GM10266 (cell line): ENCODE results near the gene PTPRN2.

Source experiments
- DNase-seq: peaks from one replicate; pipeline ENCODE4 v3.0.0; 2012; ENCODE audit errors: extremely low spot score
- CTCF ChIP-seq: IDR thresholded peaks from 2 replicates; pipeline ENCODE4 v1.5.1; 2012; ENCODE audit warnings: mild to moderate bottlenecking, low read depth; ENCODE audit not compliant: control insufficient read depth, insufficient read depth; ENCODE audit errors: missing control alignments

Gene PTPRN2

GRCh38 chr7:157661611-157661975 lies 926.0 kb downstream of the PTPRN2 start:
- TF ChIP-seq CTCF: no peak
- DNase-seq: no peak

- no peak for TF ChIP-seq CTCF
These were observed 926.5 kb downstream of the PTPRN2 start for GRCh38 chr7:157660971-157661610.

GRCh38 chr7:157658851-157659412 lies 928.7 kb downstream of the PTPRN2 start:
- DNase-seq: no peak
- no peak for TF ChIP-seq CTCF

More at GRCh38 chr7:157660971-157661610, 926.5 kb downstream of the PTPRN2 start:
- no peak for DNase-seq

GRCh38 chr7:157657741-157658740 lies 929.6 kb downstream of the PTPRN2 start:
- TF ChIP-seq CTCF: no peak
- no peak for DNase-seq

- no peak for DNase-seq
- TF ChIP-seq CTCF: no peak
These were observed 931.3 kb downstream of the PTPRN2 start for GRCh38 chr7:157656195-157656769.

GRCh38 chr7:157654350-157654749 lies 933.3 kb downstream of the PTPRN2 start:
- DNase-seq: no peak
- no peak for TF ChIP-seq CTCF
